NCI-H1092 (cell line): ENCODE results near the gene SPP2.

ENCODE experiments used
- DNase-seq: peaks from one replicate; lab custom pipeline; 2025; lab: John Stamatoyannopoulos, UW

Gene SPP2

GRCh38 chr2:234050455-234051135, at the start of gene SPP2:
Gene SPP2 (plus strand): TSS chr2:234050702. CDS start chr2:234050787, 85 bp downstream.
- no peak for DNase-seq

DNA sequence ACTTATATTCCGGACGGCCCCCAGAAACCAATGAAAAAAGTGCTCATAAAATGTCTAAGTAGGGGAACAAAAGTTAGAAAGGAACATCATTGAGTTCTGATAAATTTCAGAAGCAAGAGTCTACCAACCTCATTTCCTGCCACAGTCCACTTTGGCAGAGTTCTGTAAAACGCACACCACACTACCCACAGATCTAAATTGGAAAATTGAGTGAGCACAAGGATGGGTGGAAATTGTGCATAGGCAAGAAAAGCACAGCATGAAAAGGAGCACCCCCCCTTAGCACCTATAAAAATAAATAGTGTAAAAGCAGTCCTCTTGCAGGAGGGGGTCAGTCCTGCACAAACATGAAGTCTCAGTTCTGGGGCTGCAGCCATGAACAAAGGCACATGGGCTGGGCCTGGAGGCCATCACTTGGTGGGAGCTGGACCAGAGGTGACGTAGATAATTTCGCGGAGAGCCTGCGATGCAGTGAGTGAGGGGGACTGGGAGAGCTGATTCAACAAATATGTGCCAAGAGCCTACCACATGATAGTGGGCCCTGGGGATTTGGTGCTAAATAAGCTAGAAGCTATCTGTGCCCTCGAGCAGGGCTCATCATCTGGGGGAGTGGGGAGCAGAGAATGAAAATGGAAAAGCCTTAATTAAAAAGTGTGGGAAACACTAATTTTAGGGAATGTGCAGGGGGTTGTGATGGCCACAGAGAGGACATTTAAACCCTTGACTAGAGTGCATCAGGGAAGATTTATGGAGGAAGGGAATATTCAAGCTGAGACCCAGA, 48.9 kb upstream of the SPP2 start:
- DNase-seq: no peak

- no peak for DNase-seq
Observed at GRCh38 chr2:234002281-234002680, 48.2 kb upstream of the SPP2 start.

DNA sequence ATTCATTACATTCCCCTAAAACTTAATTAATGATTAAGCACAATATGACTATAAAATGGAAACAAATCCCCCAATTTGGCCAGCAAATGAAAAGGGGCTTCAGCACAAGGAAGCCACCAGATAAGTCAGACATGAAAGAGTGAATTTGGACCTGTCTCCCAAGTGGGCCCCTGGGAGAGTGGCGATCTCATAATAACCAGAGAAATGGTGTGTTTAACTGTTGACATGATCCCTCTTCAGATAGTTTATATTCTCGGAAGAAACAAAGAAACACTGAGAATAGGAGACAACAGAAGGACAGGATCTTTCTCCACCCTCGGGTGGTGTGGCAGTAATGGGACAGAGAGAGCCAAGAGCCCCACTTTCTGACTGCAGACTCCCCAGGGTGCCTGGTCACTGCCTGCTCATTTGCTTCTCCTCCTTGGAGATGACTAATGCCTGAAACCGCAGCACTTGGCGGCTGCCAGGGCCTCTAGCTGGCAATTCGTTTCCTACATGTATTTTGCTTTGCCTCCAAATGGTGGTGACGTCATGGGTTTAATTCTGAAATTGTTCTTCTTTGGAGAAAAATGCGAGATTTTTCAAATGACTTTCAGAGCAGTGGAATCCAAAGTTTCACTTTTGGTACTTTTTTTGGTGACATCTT, 46.4 kb upstream of the SPP2 start:
- no peak for DNase-seq

GRCh38 chr2:234005126-234005525, 45.4 kb upstream of the SPP2 start:
- DNase-seq: no peak

GRCh38 chr2:234006501-234006900, 44.0 kb upstream of the SPP2 start:
- no peak for DNase-seq

- DNase-seq: no peak
Observed at GRCh38 chr2:234014427-234014826, 36.1 kb upstream of the SPP2 start.

GRCh38 chr2:234015861-234016260, 34.6 kb upstream of the SPP2 start:
- no peak for DNase-seq

DNA sequence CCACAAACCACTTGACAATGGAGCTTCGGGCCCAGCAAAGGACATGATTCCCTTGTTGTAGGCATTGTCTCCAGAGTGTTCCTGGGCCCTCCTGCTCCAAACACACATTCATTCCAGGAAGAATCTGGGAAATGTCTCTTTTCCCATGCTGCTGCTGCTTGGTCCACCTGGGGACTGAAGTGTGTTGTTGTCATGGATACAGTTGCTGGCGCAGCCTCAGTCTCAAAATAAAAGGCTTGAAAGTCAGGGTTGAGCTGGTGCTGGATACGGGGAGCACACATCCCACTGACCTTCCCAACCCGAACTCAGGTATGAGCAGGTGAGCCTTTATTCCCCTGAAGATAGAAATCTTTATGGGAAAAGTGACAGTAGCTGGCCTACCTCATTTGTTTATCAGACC, 30.6 kb upstream of the SPP2 start:
- no peak for DNase-seq

- no peak for DNase-seq
Observed at GRCh38 chr2:234020332-234020731, 30.2 kb upstream of the SPP2 start.

GRCh38 chr2:234022424-234022823, 28.1 kb upstream of the SPP2 start:
- DNase-seq: no peak

GRCh38 chr2:234024304-234024703, 26.2 kb upstream of the SPP2 start:
- DNase-seq: no peak

DNA sequence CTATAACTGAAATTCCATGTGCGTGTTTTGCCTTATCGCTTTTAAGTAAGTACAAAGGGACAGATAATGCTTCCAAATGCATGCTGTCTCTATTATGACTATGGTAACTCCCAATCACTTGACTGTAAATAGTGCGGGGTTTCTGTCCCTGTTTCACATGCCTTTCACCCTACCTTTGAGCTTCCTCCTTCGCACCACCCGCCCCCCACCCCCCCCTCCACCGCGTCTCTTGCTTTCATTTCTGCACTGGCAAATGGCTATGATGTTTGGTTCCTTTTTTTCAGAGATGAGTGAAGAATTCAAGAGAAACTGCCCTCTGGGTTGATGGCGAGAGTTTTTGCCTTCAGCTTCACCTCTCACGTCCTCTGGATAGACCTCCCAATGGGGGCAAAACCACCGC, 25.0 kb upstream of the SPP2 start:
- no peak for DNase-seq

DNA sequence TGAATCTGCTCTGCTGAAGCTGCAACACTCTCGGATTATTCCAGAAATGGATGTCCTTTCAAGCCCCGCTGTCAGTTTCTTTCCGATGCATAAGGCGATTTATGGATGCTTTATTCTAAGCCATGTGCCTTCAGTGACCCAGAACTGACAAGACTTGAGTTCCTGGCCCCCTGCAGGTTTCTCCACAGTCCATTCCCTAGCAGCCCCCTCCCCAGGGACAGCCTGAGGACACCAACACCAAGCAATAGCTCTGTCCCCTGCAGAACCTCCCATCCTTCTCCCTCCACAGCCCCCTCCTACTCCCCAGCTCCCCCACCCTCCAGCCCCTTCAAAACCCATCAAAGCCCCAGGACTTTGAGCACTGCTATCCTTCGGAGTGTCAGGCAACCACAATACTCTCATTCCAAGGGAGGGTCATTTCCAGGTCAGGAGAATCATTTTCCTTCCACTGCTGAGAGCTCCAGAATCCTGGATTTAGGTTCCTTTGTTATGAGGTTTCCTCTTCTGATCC, 24.6 kb upstream of the SPP2 start:
- no peak for DNase-seq

DNA sequence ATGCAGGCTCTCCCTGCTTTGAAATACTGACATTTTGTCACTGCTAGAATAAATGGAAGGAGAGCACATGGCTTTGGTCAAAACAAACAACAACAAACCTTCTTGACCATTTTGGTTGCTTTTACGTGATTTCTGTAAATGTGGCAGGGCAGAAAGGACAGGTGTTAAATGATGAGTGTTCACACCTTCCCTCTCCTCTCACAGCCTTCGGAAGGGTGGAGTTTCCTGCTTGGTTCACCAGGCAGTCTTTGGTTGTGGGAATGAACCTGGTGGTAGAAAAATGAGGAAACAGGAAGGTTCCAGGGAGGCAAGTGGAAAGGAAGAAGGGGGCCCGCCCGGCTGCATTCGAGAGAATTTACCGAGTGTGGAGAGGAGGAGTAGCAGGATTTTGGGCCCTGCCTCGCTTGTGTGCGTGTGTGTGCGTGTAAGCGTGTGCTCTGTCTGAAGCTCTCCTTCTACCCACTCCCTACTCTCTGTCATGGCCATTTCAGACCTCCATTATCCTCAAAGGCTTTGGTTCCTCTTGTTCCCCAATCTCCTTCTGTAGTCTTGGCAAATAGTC, 23.7 kb upstream of the SPP2 start:
- DNase-seq: no peak

GRCh38 chr2:234027641-234028040, 22.9 kb upstream of the SPP2 start:
- DNase-seq: no peak

GRCh38 chr2:234029150-234029733, 21.3 kb upstream of the SPP2 start:
- DNase-seq: no peak

DNA sequence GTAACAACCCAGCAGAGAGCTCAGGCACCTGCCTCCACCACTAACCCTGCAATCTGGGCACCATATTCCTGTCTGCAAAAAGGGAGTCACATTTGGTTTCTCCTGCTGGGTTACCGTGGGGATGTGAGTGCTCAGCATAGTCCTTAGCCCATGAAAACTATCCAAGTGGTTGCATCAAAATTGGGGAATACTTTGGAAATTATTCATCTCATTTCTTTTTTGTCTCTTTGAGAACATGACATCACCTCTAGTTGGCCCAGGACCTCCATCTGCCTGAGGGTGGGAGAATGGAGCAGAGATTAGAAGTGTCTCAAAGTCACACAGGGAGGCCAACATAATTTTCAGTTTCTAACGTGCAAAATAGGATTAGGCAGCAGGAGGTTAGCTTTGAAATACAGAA, 19.3 kb upstream of the SPP2 start:
- no peak for DNase-seq

DNA sequence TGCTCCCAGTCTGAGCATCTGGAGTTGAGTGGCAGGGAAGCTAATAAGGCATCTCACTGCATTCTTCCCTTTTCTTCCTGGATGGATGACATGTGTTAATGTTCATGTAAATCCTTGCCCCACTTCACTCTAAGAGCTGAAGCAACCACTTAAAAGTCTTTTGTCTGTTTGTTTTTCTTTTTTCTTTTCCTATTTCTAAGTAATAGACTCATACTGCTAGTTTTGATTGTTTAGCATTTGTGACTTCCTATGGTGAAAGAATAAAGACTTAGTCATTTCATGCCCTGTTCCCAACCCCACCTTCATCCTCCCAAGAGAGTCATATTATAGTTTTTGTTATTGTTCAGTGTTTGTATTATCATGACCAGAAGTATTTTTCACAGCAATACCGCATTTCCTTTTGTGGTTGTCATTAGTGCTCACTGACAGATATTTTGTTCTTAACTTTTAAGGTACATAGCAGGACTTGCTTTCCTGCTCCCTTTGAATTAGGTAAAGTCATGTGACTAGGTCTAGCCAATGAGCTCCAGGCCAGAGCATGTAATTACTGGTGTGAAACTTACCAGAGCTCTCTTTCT, 18.1 kb upstream of the SPP2 start:
- no peak for DNase-seq

- DNase-seq: no peak
Observed at GRCh38 chr2:234033174-234033573, 17.3 kb upstream of the SPP2 start.

DNA sequence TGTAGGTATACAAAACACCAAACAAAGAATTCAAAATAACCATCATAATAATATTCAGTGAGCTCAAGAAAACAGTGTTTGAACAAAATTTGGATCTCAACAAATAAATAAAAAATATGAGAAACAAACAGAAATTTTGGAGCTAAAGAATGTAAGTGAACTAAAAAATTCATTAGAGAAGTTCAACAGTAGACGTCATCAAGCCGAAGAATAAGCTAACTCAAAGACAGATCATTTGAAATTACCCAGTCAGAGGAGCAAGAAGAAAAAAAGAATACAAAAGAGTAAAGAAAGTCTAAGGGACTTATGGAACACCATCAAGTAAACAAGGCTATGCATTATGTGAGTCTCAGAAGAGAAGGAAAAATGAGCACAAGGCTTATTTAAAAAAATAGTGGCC, 16.6 kb upstream of the SPP2 start:
- no peak for DNase-seq
